ENCODE data around the gene TLE6.
A peak's percentile ranks its signal among the peaks of the same experiment; 100 is the strongest.
"Not testable (repeated sequence)": the region's sequence is repeated elsewhere in the genome, so short reads cannot be mapped to it uniquely, and the experiment has no call there.

The TLE6 gene

DNA sequence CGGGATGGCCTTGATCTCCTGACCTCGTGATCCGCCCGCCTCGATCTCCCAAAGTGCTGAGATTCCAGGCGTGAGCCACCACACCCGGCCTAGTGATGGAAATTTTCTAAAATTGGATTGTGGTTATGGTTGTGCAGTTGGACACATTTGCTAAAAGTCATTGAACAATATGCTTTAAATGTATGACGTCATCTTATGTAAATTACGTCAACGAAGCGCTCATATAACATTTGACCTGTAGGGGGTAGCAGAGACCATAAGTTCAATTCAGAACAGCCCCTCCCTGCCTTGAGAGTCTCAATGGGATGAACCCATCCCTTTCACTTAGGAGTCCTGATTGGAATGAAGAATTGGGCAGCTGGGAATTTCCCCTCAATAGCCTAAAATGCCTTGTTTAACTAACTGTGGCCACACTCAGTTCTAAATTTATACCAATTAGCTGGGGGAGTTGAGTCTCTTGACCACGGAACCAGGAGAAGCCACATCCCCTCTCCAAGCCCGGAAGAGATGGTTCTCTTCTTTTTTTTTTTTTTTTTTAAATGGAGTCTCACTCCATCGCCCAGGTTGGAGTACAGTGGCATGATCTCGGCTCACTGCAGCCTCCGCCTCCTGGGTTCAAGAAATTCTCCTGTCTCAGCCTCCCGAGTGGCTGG, 15.2 kb upstream of the TLE6 start:
- no peak overlapping the region for H2BK12ac ChIP-seq (ENCODE audit: low read length)
- no peak overlapping the region for H3K23ac ChIP-seq (ENCODE audit: low read depth, low read length, poor library complexity)
- H3K9ac ChIP-seq (ENCODE audit: low read depth, low read length, poor library complexity), result no peak overlapping the region
- H2AK5ac ChIP-seq (ENCODE audit: low read depth, low read length), result no peak overlapping the region
- DNase-seq (ENCODE audit: low spot score), result peak; percentile 90
- no peak overlapping the region for H3K4ac ChIP-seq (ENCODE audit: low read length)
- no peaks in the 10 kb centered on the region for H3K79me1 ChIP-seq (ENCODE audit: low read depth, low read length)
- H3K4me1 ChIP-seq (ENCODE audit: control insufficient read depth in 2 of 2, insufficient read depth in 1 of 2, low read depth in 1 of 2, low read length in 2 of 2), result no peaks in the 10 kb centered on the region
- no peak overlapping the region for H3K4me3 ChIP-seq (ENCODE audit: low read length in 2 of 2)
- H3K36me3 ChIP-seq (replicated peaks in 1 of 2; ENCODE audit: control insufficient read depth in 2 of 2, insufficient read depth in 2 of 2, low read length in 2 of 2), result no peaks in the 10 kb centered on the region
- no peak overlapping the region for H2BK5ac ChIP-seq (ENCODE audit: low read length)
- no peak overlapping the region for H4K91ac ChIP-seq (ENCODE audit: low read depth, low read length, poor library complexity)
- no peak overlapping the region for H2BK120ac ChIP-seq (ENCODE audit: low read depth, low read length)
- no peak overlapping the region for H3K18ac ChIP-seq (ENCODE audit: low read length)
- no peak overlapping the region for H2AFZ ChIP-seq (ENCODE audit: low read length)
- no peak overlapping the region for H3K14ac ChIP-seq (ENCODE audit: low read length)
- H3K27me3 ChIP-seq (ENCODE audit: control insufficient read depth in 3 of 3, insufficient read depth in 3 of 3, low read depth in 1 of 3, low read length in 3 of 3), result no peaks in the 10 kb centered on the region
- H2BK15ac ChIP-seq (ENCODE audit: low read length), result no peak overlapping the region
- no peaks in the 10 kb centered on the region for H3K9me3 ChIP-seq (replicated peaks in 1 of 2; ENCODE audit: control insufficient read depth in 2 of 2, insufficient read depth in 1 of 2, low read depth in 1 of 2, low read length in 2 of 2)
- WGBS, 2 donors (ENCODE audit: extremely low coverage in 2 of 2, insufficient read length in 2 of 2, insufficient replicate concordance in 1 of 2), result no CpG with 5 or more reads among the region's 17 CpGs
- H3K4me2 ChIP-seq (ENCODE audit: insufficient read depth, low read length, poor library complexity, severe bottlenecking), result no peak overlapping the region
- H3K27ac ChIP-seq (replicated peaks; ENCODE audit: low read length), result no peak overlapping the region
- no peak overlapping the region for H4K8ac ChIP-seq (ENCODE audit: low read depth, low read length)

- no peaks in the 10 kb centered on the region for H3K4me1 ChIP-seq (ENCODE audit: control insufficient read depth in 2 of 2, insufficient read depth in 1 of 2, low read depth in 1 of 2, low read length in 2 of 2)
- H3K18ac ChIP-seq (ENCODE audit: low read length), result no peak overlapping the region
- no peaks in the 10 kb centered on the region for H3K79me1 ChIP-seq (ENCODE audit: low read depth, low read length)
- H2BK12ac ChIP-seq (ENCODE audit: low read length), result no peak overlapping the region
- no peak for DNase-seq (ENCODE audit: low spot score)
- H2BK15ac ChIP-seq (ENCODE audit: low read length), result no peak overlapping the region
- H3K27me3 ChIP-seq (ENCODE audit: control insufficient read depth in 3 of 3, insufficient read depth in 3 of 3, low read depth in 1 of 3, low read length in 3 of 3), result no peaks in the 10 kb centered on the region
- H3K14ac ChIP-seq (ENCODE audit: low read length), result no peak overlapping the region
- H3K9ac ChIP-seq (ENCODE audit: low read depth, low read length, poor library complexity), result no peak overlapping the region
- H3K4me3 ChIP-seq (ENCODE audit: low read length in 2 of 2), result no peak overlapping the region
- no peak overlapping the region for H4K91ac ChIP-seq (ENCODE audit: low read depth, low read length, poor library complexity)
- H3K36me3 ChIP-seq (replicated peaks in 1 of 2; ENCODE audit: control insufficient read depth in 2 of 2, insufficient read depth in 2 of 2, low read length in 2 of 2), result no peaks in the 10 kb centered on the region
- no peak overlapping the region for H2BK120ac ChIP-seq (ENCODE audit: low read depth, low read length)
- H3K27ac ChIP-seq (replicated peaks; ENCODE audit: low read length), result no peak overlapping the region
- no peak overlapping the region for H2BK5ac ChIP-seq (ENCODE audit: low read length)
- no peaks in the 10 kb centered on the region for H3K9me3 ChIP-seq (replicated peaks in 1 of 2; ENCODE audit: control insufficient read depth in 2 of 2, insufficient read depth in 1 of 2, low read depth in 1 of 2, low read length in 2 of 2)
- no peak overlapping the region for H2AK5ac ChIP-seq (ENCODE audit: low read depth, low read length)
- no peak overlapping the region for H3K4ac ChIP-seq (ENCODE audit: low read length)
- H2AFZ ChIP-seq (ENCODE audit: low read length), result no peak overlapping the region
- no peak overlapping the region for H4K8ac ChIP-seq (ENCODE audit: low read depth, low read length)
- no CpG with 5 or more reads among the region's 5 CpGs for WGBS, 2 donors (ENCODE audit: extremely low coverage in 2 of 2, insufficient read length in 2 of 2, insufficient replicate concordance in 1 of 2)
- H3K23ac ChIP-seq (ENCODE audit: low read depth, low read length, poor library complexity), result no peak overlapping the region
- H3K4me2 ChIP-seq (ENCODE audit: insufficient read depth, low read length, poor library complexity, severe bottlenecking), result no peak overlapping the region
Observed at GRCh38 chr19:2963122-2963521, 14.2 kb upstream of the TLE6 start.

DNA sequence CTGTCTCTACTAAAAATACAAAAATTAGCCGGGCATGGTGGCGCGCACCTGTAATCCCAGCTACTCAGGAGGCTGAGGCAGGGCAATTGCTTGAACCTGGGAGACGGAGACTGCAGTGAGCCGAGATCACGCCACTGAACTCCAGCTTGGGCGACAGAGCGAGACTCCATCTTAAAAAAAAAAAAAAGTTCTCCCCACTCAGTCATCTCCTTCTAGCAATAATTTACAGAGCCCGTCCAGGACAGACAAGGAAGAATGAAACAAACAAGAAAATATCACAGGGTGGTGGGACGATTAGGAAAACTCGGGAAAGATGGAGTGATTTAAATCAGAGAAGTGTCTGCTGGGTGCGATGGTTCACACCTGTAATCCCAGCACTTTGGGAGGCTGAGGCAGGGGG, 13.7 kb upstream of the TLE6 start:
- H3K14ac ChIP-seq (ENCODE audit: low read length); H4K91ac ChIP-seq (ENCODE audit: low read depth, low read length, poor library complexity); H4K8ac ChIP-seq (ENCODE audit: low read depth, low read length); H3K4me3 ChIP-seq (ENCODE audit: low read length in 2 of 2); H3K4me1 ChIP-seq (ENCODE audit: control insufficient read depth in 2 of 2, insufficient read depth in 1 of 2, low read depth in 1 of 2, low read length in 2 of 2); H3K4ac ChIP-seq (ENCODE audit: low read length); H3K27me3 ChIP-seq (ENCODE audit: control insufficient read depth in 3 of 3, insufficient read depth in 3 of 3, low read depth in 1 of 3, low read length in 3 of 3); H3K4me2 ChIP-seq (ENCODE audit: insufficient read depth, low read length, poor library complexity, severe bottlenecking); H3K36me3 ChIP-seq (replicated peaks in 1 of 2; ENCODE audit: control insufficient read depth in 2 of 2, insufficient read depth in 2 of 2, low read length in 2 of 2); H3K27ac ChIP-seq (replicated peaks; ENCODE audit: low read length); H3K18ac ChIP-seq (ENCODE audit: low read length); H2BK5ac ChIP-seq (ENCODE audit: low read length); H2AFZ ChIP-seq (ENCODE audit: low read length); H2AK5ac ChIP-seq (ENCODE audit: low read depth, low read length); H3K23ac ChIP-seq (ENCODE audit: low read depth, low read length, poor library complexity); H3K9me3 ChIP-seq (replicated peaks in 1 of 2; ENCODE audit: control insufficient read depth in 2 of 2, insufficient read depth in 1 of 2, low read depth in 1 of 2, low read length in 2 of 2); H3K9ac ChIP-seq (ENCODE audit: low read depth, low read length, poor library complexity); H3K79me1 ChIP-seq (ENCODE audit: low read depth, low read length); H2BK120ac ChIP-seq (ENCODE audit: low read depth, low read length); DNase-seq (ENCODE audit: low spot score); H2BK15ac ChIP-seq (ENCODE audit: low read length); H2BK12ac ChIP-seq (ENCODE audit: low read length): not testable (repeated sequence)
- WGBS, 2 donors (ENCODE audit: extremely low coverage in 2 of 2, insufficient read length in 2 of 2, insufficient replicate concordance in 1 of 2), result no CpG with 5 or more reads among the region's 12 CpGs

GRCh38 chr19:2964874-2965273, 12.5 kb upstream of the TLE6 start:
- H2AK5ac ChIP-seq (ENCODE audit: low read depth, low read length), result no peak overlapping the region
- H3K9me3 ChIP-seq (replicated peaks in 1 of 2; ENCODE audit: control insufficient read depth in 2 of 2, insufficient read depth in 1 of 2, low read depth in 1 of 2, low read length in 2 of 2), result no peaks in the 10 kb centered on the region
- no peak overlapping the region for H2BK5ac ChIP-seq (ENCODE audit: low read length)
- H2BK15ac ChIP-seq (ENCODE audit: low read length), result no peak overlapping the region
- no peak overlapping the region for H3K14ac ChIP-seq (ENCODE audit: low read length)
- H3K36me3 ChIP-seq (replicated peaks in 1 of 2; ENCODE audit: control insufficient read depth in 2 of 2, insufficient read depth in 2 of 2, low read length in 2 of 2), result no peaks in the 10 kb centered on the region
- H3K23ac ChIP-seq (ENCODE audit: low read depth, low read length, poor library complexity), result no peak overlapping the region
- no peak overlapping the region for H3K9ac ChIP-seq (ENCODE audit: low read depth, low read length, poor library complexity)
- peaks cover 3% of the 10 kb centered on the region for H3K79me1 ChIP-seq (ENCODE audit: low read depth, low read length)
- no peak overlapping the region for H4K91ac ChIP-seq (ENCODE audit: low read depth, low read length, poor library complexity)
- H3K18ac ChIP-seq (ENCODE audit: low read length), result no peak overlapping the region
- H3K27me3 ChIP-seq (ENCODE audit: control insufficient read depth in 3 of 3, insufficient read depth in 3 of 3, low read depth in 1 of 3, low read length in 3 of 3), result no peaks in the 10 kb centered on the region
- no CpG with 5 or more reads among the region's 5 CpGs for WGBS, 2 donors (ENCODE audit: extremely low coverage in 2 of 2, insufficient read length in 2 of 2, insufficient replicate concordance in 1 of 2)
- H3K4me1 ChIP-seq (ENCODE audit: control insufficient read depth in 2 of 2, insufficient read depth in 1 of 2, low read depth in 1 of 2, low read length in 2 of 2), result no peaks in the 10 kb centered on the region
- no peak overlapping the region for H3K4me3 ChIP-seq (ENCODE audit: low read length in 2 of 2)
- no peak for DNase-seq (ENCODE audit: low spot score)
- H4K8ac ChIP-seq (ENCODE audit: low read depth, low read length), result no peak overlapping the region
- H3K4ac ChIP-seq (ENCODE audit: low read length), result no peak overlapping the region
- no peak overlapping the region for H3K27ac ChIP-seq (replicated peaks; ENCODE audit: low read length)
- no peak overlapping the region for H2BK120ac ChIP-seq (ENCODE audit: low read depth, low read length)
- H3K4me2 ChIP-seq (ENCODE audit: insufficient read depth, low read length, poor library complexity, severe bottlenecking), result no peak overlapping the region
- H2BK12ac ChIP-seq (ENCODE audit: low read length), result no peak overlapping the region
- no peak overlapping the region for H2AFZ ChIP-seq (ENCODE audit: low read length)

Measured in neuronal stem cell (in vitro differentiated cells).